Thoracic aorta (tissue), 2 donors: ENCODE results near the gene WDR82. TPM values are rescaled to one million over a fixed set of nuclear protein-coding genes. Genes with fewer than 3 reads are reported as not detected.

ENCODE experiments used
- ATAC-seq: fragments of 150-250 bp; one replicate; pipeline ENCODE4 v1.8.0; 2017; ENCODE audit warnings: low read depth; ENCODE audit not compliant: insufficient number of reproducible peaks, low FRiP score
- DNase-seq: peaks from one replicate; pipeline ENCODE4 v3.0.0-alpha.2; 2020; ENCODE audit warnings: low spot score
- H3K27ac ChIP-seq, 2 donors: fragments of 200-600 bp; sonication (generic); 1 replicate in 1 of 2; 2 replicates in 1 of 2; pipeline ENCODE4 v1.5.1; 2016; ENCODE audit warnings: mild to moderate bottlenecking in 2 of 2, moderate library complexity in 2 of 2
- H3K27me3 ChIP-seq: fragments of 200-600 bp; sonication (generic); replicated peaks from 2 replicates; pipeline ENCODE4 v1.6.0; 2016; ENCODE audit warnings: mild to moderate bottlenecking; ENCODE audit not compliant: insufficient read depth
- H3K36me3 ChIP-seq: fragments of 200-600 bp; sonication (generic); one replicate; pipeline ENCODE4 v1.5.1; 2016
- H3K4me1 ChIP-seq, 2 donors: fragments of 200-600 bp; sonication (generic); 1 replicate in 1 of 2; 2 replicates in 1 of 2; pipeline versions ENCODE4 v1.5.1 to v1.6.0; 2016; ENCODE audit warnings: low read depth in 2 of 2, mild to moderate bottlenecking in 1 of 2; ENCODE audit not compliant: control insufficient read depth in 1 of 2
- H3K4me3 ChIP-seq: fragments of 200-600 bp; sonication (generic); 2 replicates; pipeline ENCODE4 v1.5.1; 2016; ENCODE audit warnings: mild to moderate bottlenecking
- H3K9me3 ChIP-seq: fragments of 200-600 bp; sonication (generic); 2 replicates; pipeline ENCODE4 v1.5.1; 2016
- CTCF ChIP-seq: fragments of 200-600 bp; sonication (generic); IDR thresholded peaks from one replicate; pipeline ENCODE4 v1.5.1; 2019; ENCODE audit warnings: antibody characterized with exemption
- total RNA-seq, 2 donors: library from RNA; depleted of rRNA; stranded (reverse); fragments of >200 nt; gene quantifications; one replicate each; pipeline versions ENCODE4 v1.1.0 to v1.2.3, GENCODE V29; 2016

Gene WDR82
- total RNA-seq, 2 donors from 2014 or later, result 44.5 to 66.2 TPM

- Histone ChIP-seq H3K27ac (no peak overlapping the region), H3K27me3 (no peaks in the 10 kb centered on the region), H3K36me3 (no peaks in the 10 kb centered on the region), H3K4me1 (peaks cover 16 to 54% of the 10 kb centered on the region in 2 donors), H3K4me3 (no peak overlapping the region), H3K9me3 (no peaks in the 10 kb centered on the region)
- TF ChIP-seq CTCF, result no peak
- ATAC-seq (no peak), DNase-seq (no peak)
These were observed 36.4 kb downstream of the WDR82 start for GRCh38 chr3:52242039-52242438.

DNA sequence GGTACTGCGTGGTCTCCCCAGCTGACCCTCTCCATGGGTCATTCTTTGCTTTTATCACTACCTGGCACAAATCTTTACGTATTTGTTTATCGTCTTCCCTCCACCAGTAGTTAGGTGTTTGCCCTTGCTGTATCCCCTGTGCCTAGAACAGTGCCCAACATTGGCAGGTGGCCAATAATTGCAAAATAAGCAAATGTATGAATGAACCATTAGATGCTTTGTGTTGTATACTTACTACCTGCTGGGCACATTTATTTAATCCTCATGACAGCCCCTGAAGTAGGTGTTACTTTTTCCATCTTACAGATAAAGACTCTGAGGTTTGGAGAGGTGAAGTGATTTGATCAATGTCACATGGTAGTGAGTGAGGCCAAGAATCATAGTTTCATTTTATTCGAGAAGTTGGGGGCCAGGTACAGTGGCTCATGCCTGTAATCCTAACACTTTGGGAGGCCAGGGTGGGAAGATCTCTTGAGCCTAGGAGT, 37.5 kb downstream of the WDR82 start:
- ATAC-seq, result no peak
- H3K27me3 ChIP-seq, result no peaks in the 10 kb centered on the region
- peaks cover 22 to 54% of the 10 kb centered on the region in 2 donors for H3K4me1 ChIP-seq
- no peaks in the 10 kb centered on the region for H3K9me3 ChIP-seq
- no peak for TF ChIP-seq CTCF
- DNase-seq, result no peak
- no peaks in the 10 kb centered on the region for H3K36me3 ChIP-seq
- H3K4me3 ChIP-seq, result no peak overlapping the region
- no peak overlapping the region for H3K27ac ChIP-seq

GRCh38 chr3:52240059-52240885, 38.2 kb downstream of the WDR82 start:
- no peak for ATAC-seq
- DNase-seq, result no peak
- peak overlapping the region; percentile 75 to 84 for H3K27ac ChIP-seq
- H3K27me3 ChIP-seq, result no peaks in the 10 kb centered on the region
- H3K4me3 ChIP-seq, result peak overlapping the region; percentile 96
- H3K4me1 ChIP-seq, result peaks cover 26 to 60% of the 10 kb centered on the region in 2 donors
- no peaks in the 10 kb centered on the region for H3K9me3 ChIP-seq
- H3K36me3 ChIP-seq, result no peaks in the 10 kb centered on the region
- TF ChIP-seq CTCF, result no peak

GRCh38 chr3:52238761-52239701, 39.4 kb downstream of the WDR82 start, which contains the start of gene TWF2:
Gene TWF2, minus strand, starts transcription at chr3:52239158. Its CDS starts 142 bp downstream, at chr3:52239016.
- H3K9me3 ChIP-seq, result no peaks in the 10 kb centered on the region
- H3K36me3 ChIP-seq, result peaks cover 6% of the 10 kb centered on the region
- ATAC-seq, result peak; percentile 34
- peak; percentile 43 for DNase-seq
- no peak for TF ChIP-seq CTCF
- no peaks in the 10 kb centered on the region for H3K27me3 ChIP-seq
- H3K4me1 ChIP-seq, result peaks cover 26 to 52% of the 10 kb centered on the region in 2 donors
- H3K27ac ChIP-seq, result peak within 1 kb of the TSS; percentile 75 to 84
- peak within 1 kb of the TSS; percentile 96 for H3K4me3 ChIP-seq
